ENCODE measurements around the gene ATF4.

The ATF4 gene

GRCh38 chr22:39534092-39534506, 13.7 kb downstream of the ATF4 start:
- H3K4me1 ChIP-seq (ENCODE audit: insufficient read depth, low read length), result peaks cover 35% of the 10 kb centered on the region
- H3K4me3 ChIP-seq (ENCODE audit: low read length), result peak overlapping the region; percentile 59; the same call in 1 of the 2 replicates
- no peaks in the 10 kb centered on the region for H3K9me3 ChIP-seq (ENCODE audit: insufficient read depth, low read depth, low read length)
- H3K27ac ChIP-seq (ENCODE audit: low read length), result no peak overlapping the region
- H3K9ac ChIP-seq (ENCODE audit: low read depth, low read length), result peak overlapping the region; percentile 49; the same call in 1 of the 2 replicates
- H3K36me3 ChIP-seq (ENCODE audit: insufficient read depth, low read depth, low read length), result peaks cover 22% of the 10 kb centered on the region
- no peaks in the 10 kb centered on the region for H3K27me3 ChIP-seq (ENCODE audit: insufficient read depth, low read length)

- peak overlapping the region; percentile 59; the same call in 1 of the 2 replicates for H3K4me3 ChIP-seq (ENCODE audit: low read length)
- peak overlapping the region; percentile 49; the same call in 1 of the 2 replicates for H3K9ac ChIP-seq (ENCODE audit: low read depth, low read length)
- H3K27me3 ChIP-seq (ENCODE audit: insufficient read depth, low read length), result no peaks in the 10 kb centered on the region
- no peak overlapping the region for H3K27ac ChIP-seq (ENCODE audit: low read length)
- peaks cover 17% of the 10 kb centered on the region for H3K36me3 ChIP-seq (ENCODE audit: insufficient read depth, low read depth, low read length)
- no peaks in the 10 kb centered on the region for H3K9me3 ChIP-seq (ENCODE audit: insufficient read depth, low read depth, low read length)
- peaks cover 35% of the 10 kb centered on the region for H3K4me1 ChIP-seq (ENCODE audit: insufficient read depth, low read length)
Observed at GRCh38 chr22:39534591-39535356, 14.4 kb downstream of the ATF4 start.

GRCh38 chr22:39535357-39535725, 15.0 kb downstream of the ATF4 start:
- H3K9me3 ChIP-seq (ENCODE audit: insufficient read depth, low read depth, low read length), result no peaks in the 10 kb centered on the region
- H3K4me3 ChIP-seq (ENCODE audit: low read length), result peak overlapping the region; percentile 59; the same call in 1 of the 2 replicates
- H3K4me1 ChIP-seq (ENCODE audit: insufficient read depth, low read length), result peaks cover 35% of the 10 kb centered on the region
- H3K9ac ChIP-seq (ENCODE audit: low read depth, low read length), result no peak overlapping the region
- H3K27me3 ChIP-seq (ENCODE audit: insufficient read depth, low read length), result no peaks in the 10 kb centered on the region
- H3K36me3 ChIP-seq (ENCODE audit: insufficient read depth, low read depth, low read length), result peaks cover 12% of the 10 kb centered on the region
- H3K27ac ChIP-seq (ENCODE audit: low read length), result no peak overlapping the region

- Histone ChIP-seq H3K9ac (ENCODE audit: low read depth, low read length) (no peak overlapping the region), H3K27ac (ENCODE audit: low read length) (no peak overlapping the region), H3K9me3 (ENCODE audit: insufficient read depth, low read depth, low read length) (no peaks in the 10 kb centered on the region), H3K4me3 (ENCODE audit: low read length) (no peak overlapping the region), H3K36me3 (ENCODE audit: insufficient read depth, low read depth, low read length) (peaks cover 6% of the 10 kb centered on the region), H3K4me1 (ENCODE audit: insufficient read depth, low read length) (peaks cover 34% of the 10 kb centered on the region), H3K27me3 (ENCODE audit: insufficient read depth, low read length) (no peaks in the 10 kb centered on the region)
Observed at GRCh38 chr22:39535831-39536449, 15.6 kb downstream of the ATF4 start.

- Histone ChIP-seq H3K4me3 (ENCODE audit: low read length) (no peak overlapping the region), H3K27ac (ENCODE audit: low read length) (no peak overlapping the region), H3K36me3 (ENCODE audit: insufficient read depth, low read depth, low read length) (no peaks in the 10 kb centered on the region), H3K9ac (ENCODE audit: low read depth, low read length) (no peak overlapping the region), H3K9me3 (ENCODE audit: insufficient read depth, low read depth, low read length) (no peaks in the 10 kb centered on the region), H3K4me1 (ENCODE audit: insufficient read depth, low read length) (peaks cover 27% of the 10 kb centered on the region), H3K27me3 (ENCODE audit: insufficient read depth, low read length) (no peaks in the 10 kb centered on the region)
Observed at GRCh38 chr22:39536711-39537110, 16.3 kb downstream of the ATF4 start.

- Histone ChIP-seq H3K4me3 (ENCODE audit: low read length) (no peak overlapping the region), H3K4me1 (ENCODE audit: insufficient read depth, low read length) (peaks cover 23% of the 10 kb centered on the region; the same call in 1 of the 2 replicates), H3K9me3 (ENCODE audit: insufficient read depth, low read depth, low read length) (no peaks in the 10 kb centered on the region), H3K27me3 (ENCODE audit: insufficient read depth, low read length) (no peaks in the 10 kb centered on the region), H3K27ac (ENCODE audit: low read length) (no peak overlapping the region), H3K9ac (ENCODE audit: low read depth, low read length) (no peak overlapping the region), H3K36me3 (ENCODE audit: insufficient read depth, low read depth, low read length) (no peaks in the 10 kb centered on the region)
Observed at GRCh38 chr22:39537975-39538374, 17.6 kb downstream of the ATF4 start.

- Histone ChIP-seq H3K4me1 (ENCODE audit: insufficient read depth, low read length) (peaks cover 2% of the 10 kb centered on the region), H3K4me3 (ENCODE audit: low read length) (no peak overlapping the region)
Observed at GRCh38 chr22:39543095-39543494, 22.7 kb downstream of the ATF4 start.

GRCh38 chr22:39545386-39546365, 25.3 kb downstream of the ATF4 start:
- H3K27ac ChIP-seq (ENCODE audit: low read length), result no peak overlapping the region
- H3K36me3 ChIP-seq (ENCODE audit: insufficient read depth, low read depth, low read length), result no peaks in the 10 kb centered on the region
- H3K9me3 ChIP-seq (ENCODE audit: insufficient read depth, low read depth, low read length), result no peaks in the 10 kb centered on the region
- H3K27me3 ChIP-seq (ENCODE audit: insufficient read depth, low read length), result peaks cover 48% of the 10 kb centered on the region
- H3K4me3 ChIP-seq (ENCODE audit: low read length), result no peak overlapping the region
- H3K4me1 ChIP-seq (ENCODE audit: insufficient read depth, low read length), result no peaks in the 10 kb centered on the region; the same call in 1 of the 2 replicates
- H3K9ac ChIP-seq (ENCODE audit: low read depth, low read length), result no peak overlapping the region

More at GRCh38 chr22:39543095-39543494, 22.7 kb downstream of the ATF4 start:
- H3K27ac ChIP-seq (ENCODE audit: low read length), result no peak overlapping the region
- H3K9me3 ChIP-seq (ENCODE audit: insufficient read depth, low read depth, low read length), result no peaks in the 10 kb centered on the region
- H3K36me3 ChIP-seq (ENCODE audit: insufficient read depth, low read depth, low read length), result no peaks in the 10 kb centered on the region
- no peak overlapping the region for H3K9ac ChIP-seq (ENCODE audit: low read depth, low read length)
- peaks cover 35% of the 10 kb centered on the region for H3K27me3 ChIP-seq (ENCODE audit: insufficient read depth, low read length)

- H3K4me3 ChIP-seq (ENCODE audit: low read length), result no peak overlapping the region
- no peak overlapping the region for H3K27ac ChIP-seq (ENCODE audit: low read length)
- peaks cover 51% of the 10 kb centered on the region for H3K27me3 ChIP-seq (ENCODE audit: insufficient read depth, low read length)
- H3K36me3 ChIP-seq (ENCODE audit: insufficient read depth, low read depth, low read length), result no peaks in the 10 kb centered on the region
- H3K9me3 ChIP-seq (ENCODE audit: insufficient read depth, low read depth, low read length), result no peaks in the 10 kb centered on the region
- H3K9ac ChIP-seq (ENCODE audit: low read depth, low read length), result no peak overlapping the region
- no peaks in the 10 kb centered on the region; the same call in 1 of the 2 replicates for H3K4me1 ChIP-seq (ENCODE audit: insufficient read depth, low read length)
Observed at GRCh38 chr22:39546889-39547586, 26.7 kb downstream of the ATF4 start.

GRCh38 chr22:39547587-39547947, 27.2 kb downstream of the ATF4 start:
- Histone ChIP-seq H3K9ac (ENCODE audit: low read depth, low read length) (no peak overlapping the region), H3K36me3 (ENCODE audit: insufficient read depth, low read depth, low read length) (no peaks in the 10 kb centered on the region), H3K4me1 (ENCODE audit: insufficient read depth, low read length) (no peaks in the 10 kb centered on the region; the same call in 1 of the 2 replicates), H3K27ac (ENCODE audit: low read length) (no peak overlapping the region), H3K4me3 (ENCODE audit: low read length) (no peak overlapping the region), H3K27me3 (ENCODE audit: insufficient read depth, low read length) (peaks cover 51% of the 10 kb centered on the region), H3K9me3 (ENCODE audit: insufficient read depth, low read depth, low read length) (no peaks in the 10 kb centered on the region)

GRCh38 chr22:39553429-39553828, 33.1 kb downstream of the ATF4 start:
- Histone ChIP-seq H3K27me3 (ENCODE audit: insufficient read depth, low read length) (peaks cover 55% of the 10 kb centered on the region), H3K9me3 (ENCODE audit: insufficient read depth, low read depth, low read length) (no peaks in the 10 kb centered on the region)

More at GRCh38 chr22:39553429-39553828, 33.1 kb downstream of the ATF4 start:
- Histone ChIP-seq H3K36me3 (ENCODE audit: insufficient read depth, low read depth, low read length) (no peaks in the 10 kb centered on the region), H3K4me3 (ENCODE audit: low read length) (no peak overlapping the region), H3K4me1 (ENCODE audit: insufficient read depth, low read length) (no peaks in the 10 kb centered on the region), H3K9ac (ENCODE audit: low read depth, low read length) (no peak overlapping the region), H3K27ac (ENCODE audit: low read length) (no peak overlapping the region)

All from iPS-20b (cell line).